ENCODE measurements around the gene RBM39. TPM values are rescaled to one million over a fixed set of nuclear protein-coding genes. Genes with fewer than 3 reads are reported as not detected.
"Not testable (repeated sequence)": the region's sequence is repeated elsewhere in the genome, so short reads cannot be mapped to it uniquely, and the experiment has no call there.

RBM39 gene
- total RNA-seq, 1 donor from 2014 or later, result 322 TPM

GRCh38 chr20:35710039-35710438 is 32.0 kb downstream of the RBM39 start:
- no peak for DNase-seq (ENCODE audit: low read depth)
- no peak for TF ChIP-seq CTCF (IDR thresholded peaks at IDR 0.05; ENCODE audit: insufficient read depth, low read length, severe bottlenecking)
- no peak overlapping the region for H3K4me3 ChIP-seq (ENCODE audit: low read depth, low read length)
- peaks cover 8% of the 10 kb centered on the region for H3K36me3 ChIP-seq (ENCODE audit: control insufficient read depth, insufficient read depth, low read length)
- no peak for FAIRE-seq
- no peaks in the 10 kb centered on the region for H3K27me3 ChIP-seq (ENCODE audit: control insufficient read depth, insufficient read depth, low read length)

GRCh38 chr20:35709259-35709658 is 32.8 kb downstream of the RBM39 start:
- no peak for TF ChIP-seq CTCF (IDR thresholded peaks at IDR 0.05; ENCODE audit: insufficient read depth, low read length, severe bottlenecking)
- FAIRE-seq (no peak), DNase-seq (ENCODE audit: low read depth) (no peak)
- peaks cover 13% of the 10 kb centered on the region for H3K36me3 ChIP-seq (ENCODE audit: control insufficient read depth, insufficient read depth, low read length)
- H3K27me3 ChIP-seq (ENCODE audit: control insufficient read depth, insufficient read depth, low read length), result no peaks in the 10 kb centered on the region
- H3K4me3 ChIP-seq (ENCODE audit: low read depth, low read length), result no peak overlapping the region

GRCh38 chr20:35708502-35708901 is 33.6 kb downstream of the RBM39 start:
- no peak for TF ChIP-seq CTCF (IDR thresholded peaks at IDR 0.05; ENCODE audit: insufficient read depth, low read length, severe bottlenecking)
- Histone ChIP-seq H3K4me3 (ENCODE audit: low read depth, low read length) (no peak overlapping the region), H3K36me3 (ENCODE audit: control insufficient read depth, insufficient read depth, low read length) (peaks cover 13% of the 10 kb centered on the region), H3K27me3 (ENCODE audit: control insufficient read depth, insufficient read depth, low read length) (no peaks in the 10 kb centered on the region)
- no peak for DNase-seq (ENCODE audit: low read depth)
- no peak for FAIRE-seq

GRCh38 chr20:35706591-35707529 is 35.2 kb downstream of the RBM39 start:
- H3K36me3 ChIP-seq (ENCODE audit: control insufficient read depth, insufficient read depth, low read length), result peaks cover 10% of the 10 kb centered on the region
- H3K4me3 ChIP-seq (ENCODE audit: low read depth, low read length); FAIRE-seq; DNase-seq (ENCODE audit: low read depth); H3K27me3 ChIP-seq (ENCODE audit: control insufficient read depth, insufficient read depth, low read length): not testable (repeated sequence)

GRCh38 chr20:35705894-35706293 is 36.2 kb downstream of the RBM39 start:
- H3K27me3 ChIP-seq (ENCODE audit: control insufficient read depth, insufficient read depth, low read length); FAIRE-seq; H3K36me3 ChIP-seq (ENCODE audit: control insufficient read depth, insufficient read depth, low read length); H3K4me3 ChIP-seq (ENCODE audit: low read depth, low read length); DNase-seq (ENCODE audit: low read depth): not testable (repeated sequence)

GRCh38 chr20:35704514-35705261 is 37.4 kb downstream of the RBM39 start:
- no peak for TF ChIP-seq CTCF (IDR thresholded peaks at IDR 0.05; ENCODE audit: insufficient read depth, low read length, severe bottlenecking)
- H3K4me3 ChIP-seq (ENCODE audit: low read depth, low read length), result no peak overlapping the region
- no peak for DNase-seq (ENCODE audit: low read depth)
- H3K36me3 ChIP-seq (ENCODE audit: control insufficient read depth, insufficient read depth, low read length), result peaks cover 9% of the 10 kb centered on the region
- no peak for FAIRE-seq
- no peaks in the 10 kb centered on the region for H3K27me3 ChIP-seq (ENCODE audit: control insufficient read depth, insufficient read depth, low read length)

Measured in bronchial epithelial cell (primary cell).